ENCODE data around the gene ZNF552. TPM values are rescaled to one million over a fixed set of nuclear protein-coding genes. Genes with fewer than 3 reads are reported as not detected.
"Not testable (repeated sequence)": the region's sequence is repeated elsewhere in the genome, so short reads cannot be mapped to it uniquely, and the experiment has no call there.

Gene ZNF552
- total RNA-seq: 1 to 10 TPM; 4.8 to 6.1 TPM

DNA sequence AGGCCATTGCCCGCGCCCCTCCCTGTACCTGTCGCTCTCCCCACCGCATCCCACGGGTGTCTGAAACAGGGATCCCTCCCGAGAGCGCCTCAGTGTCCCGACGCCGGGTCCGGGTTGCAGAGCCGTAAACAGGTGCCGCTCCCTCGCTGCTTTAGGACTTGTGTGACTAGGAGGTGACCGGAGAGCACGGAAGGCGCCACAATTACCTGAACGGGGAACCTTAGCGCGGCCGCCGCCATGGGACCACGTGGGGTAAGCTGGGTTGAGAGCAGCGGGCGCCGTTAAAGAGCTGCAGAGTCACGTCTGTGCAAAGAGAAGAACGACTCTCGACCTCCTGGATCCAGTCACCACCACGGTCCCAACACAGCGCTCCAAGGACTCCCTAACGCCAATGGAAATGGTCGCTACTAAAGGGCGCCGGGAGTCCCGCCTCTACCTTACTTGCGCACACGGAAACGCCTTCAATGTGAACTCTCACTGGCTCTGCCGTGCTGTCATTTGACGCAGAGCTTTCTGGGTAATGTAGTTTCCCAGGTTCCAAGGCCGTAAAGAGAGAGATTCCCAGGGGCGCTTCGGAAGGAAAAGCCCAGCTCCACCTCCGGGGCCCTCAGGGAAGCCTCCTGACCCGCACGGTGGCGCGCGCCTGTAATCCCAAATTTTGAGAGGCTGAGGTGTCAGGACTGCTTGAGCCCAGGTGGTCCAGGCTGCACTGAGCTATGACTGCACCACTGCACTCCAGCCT is at the start of gene ZNF552:
ZNF552 (minus strand) TSS at position 409 of the 742 bp plus-strand sequence; CDS start at position 239, 170 bp downstream.
- Mint-ChIP-seq H3K27ac (peak within 1 kb of the TSS; percentile 84), H3K4me1 (ENCODE audit: low read depth) (peaks cover 34% of the 10 kb centered on the region), H3K4me3 (peak within 1 kb of the TSS; percentile 91), H3K36me3 (peaks cover 15% of the 10 kb centered on the region), H3K9me3 (no peaks in the 10 kb centered on the region), H3K27me3 (no peaks in the 10 kb centered on the region)
- ChIA-PET CTCF (interaction anchor here (0.6 kb wide), 1 partner anchor 87 kb away, joined by 3 read pairs; the partner anchor contains the start of gene ZNF671), POLR2A (interaction anchor here (1.0 to 1.2 kb wide), 2 partner anchors 46 to 133 kb away, joined by 6 to 7 read pairs; partner anchors contain the start of genes ZNF551 and ZNF586)
- intact Hi-C loops (cut with micrococcal nuclease): loop anchor here (2.0 to 5.0 kb wide), 4 partner anchors 33 to 532 kb away; partner anchors contain the start of genes ZNF460, ZNF586, ZNF587 and ZNF776
- peak; percentile 85 for DNase-seq

- POLR2A ChIA-PET; H3K4me3 Mint-ChIP-seq; H3K4me1 Mint-ChIP-seq (ENCODE audit: low read depth); DNase-seq; H3K27ac Mint-ChIP-seq; H3K27me3 Mint-ChIP-seq; intact Hi-C loops (cut with micrococcal nuclease): not testable (repeated sequence)
- peaks cover 92% of the 10 kb centered on the region for H3K36me3 Mint-ChIP-seq
- CTCF ChIA-PET: interaction anchor here (0.6 kb wide), 1 partner anchor 82 kb away, joined by 3 read pairs; no protein-coding TSS in a partner anchor
- peaks cover 62% of the 10 kb centered on the region for H3K9me3 Mint-ChIP-seq
Observed at GRCh38 chr19:57862351-57862750, 47.6 kb upstream of the ZNF552 start.

- H3K27me3 Mint-ChIP-seq; intact Hi-C loops (cut with micrococcal nuclease); DNase-seq; POLR2A ChIA-PET; H3K27ac Mint-ChIP-seq; H3K4me3 Mint-ChIP-seq; CTCF ChIA-PET: not testable (repeated sequence)
- peaks cover 76% of the 10 kb centered on the region for H3K36me3 Mint-ChIP-seq
- peaks cover 19% of the 10 kb centered on the region for H3K4me1 Mint-ChIP-seq (ENCODE audit: low read depth)
- H3K9me3 Mint-ChIP-seq: peaks cover 28% of the 10 kb centered on the region
Observed at GRCh38 chr19:57854117-57854516, 39.4 kb upstream of the ZNF552 start.

- Mint-ChIP-seq H3K36me3 (peaks cover 62% of the 10 kb centered on the region), H3K4me1 (ENCODE audit: low read depth) (peaks cover 19% of the 10 kb centered on the region), H3K9me3 (peaks cover 23% of the 10 kb centered on the region)
- H3K4me3 Mint-ChIP-seq; H3K27me3 Mint-ChIP-seq; H3K27ac Mint-ChIP-seq; intact Hi-C loops (cut with micrococcal nuclease); DNase-seq; POLR2A ChIA-PET: not testable (repeated sequence)
- CTCF ChIA-PET: interaction anchor here (1.4 kb wide), 1 partner anchor 33 kb away, joined by 6 read pairs; no protein-coding TSS in a partner anchor
Observed at GRCh38 chr19:57851812-57852603, 37.3 kb upstream of the ZNF552 start.

DNA sequence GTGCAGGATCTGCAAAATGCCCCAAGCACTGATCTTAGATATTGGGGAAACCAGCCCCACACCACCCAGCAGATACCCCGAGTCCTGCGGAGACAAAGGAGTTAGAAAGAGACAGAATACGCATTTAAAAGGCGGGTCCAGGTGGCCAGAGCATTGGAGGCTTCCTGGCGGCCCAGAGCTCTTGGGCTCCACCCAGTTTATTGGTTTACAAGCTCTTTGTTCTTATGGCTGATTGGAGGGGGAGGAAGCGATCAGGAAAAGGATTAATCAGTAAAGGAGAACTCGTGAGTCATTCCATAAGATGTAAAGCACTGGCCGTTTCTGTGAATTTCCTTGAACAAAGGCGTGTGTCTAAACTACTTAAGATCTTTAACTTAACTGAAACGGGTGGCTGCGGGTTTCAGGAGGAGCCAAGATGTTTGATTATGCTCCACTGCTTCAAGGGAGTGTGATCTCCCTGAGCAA is 35.9 kb upstream of the ZNF552 start:
- H3K4me1 Mint-ChIP-seq (ENCODE audit: low read depth): peaks cover 19% of the 10 kb centered on the region
- ChIA-PET POLR2A (interaction anchor here (1.5 to 1.6 kb wide), 2 partner anchors 31 to 123 kb away, joined by 3 to 5 read pairs; no protein-coding TSS in a partner anchor), CTCF (interaction anchor here (0.6 kb wide), 1 partner anchor 21 kb away, joined by 3 read pairs; the partner anchor contains the start of gene ZNF587B)
- H3K27me3 Mint-ChIP-seq: no peaks in the 10 kb centered on the region
- H3K36me3 Mint-ChIP-seq: peaks cover 51% of the 10 kb centered on the region
- intact Hi-C loops (cut with micrococcal nuclease): no loop called here
- peak; percentile 51 for DNase-seq
- peak overlapping the region; percentile 89 for H3K4me3 Mint-ChIP-seq
- H3K9me3 Mint-ChIP-seq: peaks cover 14% of the 10 kb centered on the region
- H3K27ac Mint-ChIP-seq: peak overlapping the region; percentile 90

GRCh38 chr19:57849666-57850473 is 35.2 kb upstream of the ZNF552 start, which contains the start of gene ZNF587:
ZNF587 (plus strand) TSS chr19:57849859; CDS start chr19:57850039, 180 bp downstream.
- Mint-ChIP-seq H3K27ac (peak within 1 kb of the TSS; percentile 90), H3K4me1 (ENCODE audit: low read depth) (peaks cover 19% of the 10 kb centered on the region), H3K4me3 (peak within 1 kb of the TSS; percentile 89), H3K9me3 (peaks cover 10% of the 10 kb centered on the region), H3K36me3 (peaks cover 51% of the 10 kb centered on the region)
- CTCF ChIA-PET: interaction anchor here (0.6 kb wide), 1 partner anchor 20 kb away, joined by 3 read pairs; the partner anchor contains the start of gene ZNF587B
- H3K27me3 Mint-ChIP-seq: not testable (repeated sequence)
- POLR2A ChIA-PET: interaction anchor here (0.6 to 1.6 kb wide), 4 partner anchors 30 to 154 kb away, joined by 3 to 5 read pairs (median 4); no protein-coding TSS in a partner anchor
- intact Hi-C loops (cut with micrococcal nuclease): loop anchor here (5.0 kb wide), 1 partner anchor 38 kb away; the partner anchor contains the start of gene ZNF552
- peak; percentile 85 for DNase-seq

DNA sequence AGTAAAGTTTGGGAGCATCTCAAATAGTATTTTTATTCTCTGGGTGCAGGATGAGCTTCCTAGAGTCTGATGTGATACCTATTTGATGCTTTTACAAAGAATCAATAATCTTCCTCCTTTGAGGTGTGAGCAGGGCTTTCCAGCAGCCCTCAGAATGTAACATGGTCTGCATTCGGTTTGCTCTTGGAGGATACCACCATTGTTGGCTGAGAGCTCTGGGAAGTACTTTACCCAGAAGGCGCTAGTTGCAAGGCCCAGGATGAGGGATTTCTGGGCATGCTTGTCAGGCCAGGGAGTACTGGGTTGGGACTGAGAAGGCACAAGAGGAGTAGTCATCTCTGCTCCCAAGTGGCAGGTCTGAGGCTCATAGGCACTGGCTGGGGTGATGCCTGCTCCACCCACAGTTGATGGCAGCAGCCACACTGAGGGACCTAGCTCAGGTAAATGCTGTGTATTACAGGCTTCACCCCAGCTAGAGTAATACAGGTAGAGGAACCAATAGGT is 34.5 kb upstream of the ZNF552 start:
- Mint-ChIP-seq H3K4me3 (peak overlapping the region; percentile 89), H3K9me3 (peaks cover 10% of the 10 kb centered on the region), H3K4me1 (ENCODE audit: low read depth) (peaks cover 19% of the 10 kb centered on the region), H3K36me3 (peaks cover 51% of the 10 kb centered on the region), H3K27ac (peak overlapping the region; percentile 90)
- DNase-seq, H3K27me3 Mint-ChIP-seq, CTCF ChIA-PET: not testable (repeated sequence)
- POLR2A ChIA-PET: interaction anchor here (0.6 to 1.5 kb wide), 3 partner anchors 30 to 155 kb away, joined by 3 to 4 read pairs (median 3); no protein-coding TSS in a partner anchor
- intact Hi-C loops (cut with micrococcal nuclease): loop anchor here (5.0 kb wide), 1 partner anchor 37 kb away; the partner anchor contains the start of gene ZNF552

GRCh38 chr19:57847164-57847563 is 32.5 kb upstream of the ZNF552 start:
- H3K27ac Mint-ChIP-seq, H3K27me3 Mint-ChIP-seq, H3K4me3 Mint-ChIP-seq, H3K9me3 Mint-ChIP-seq, POLR2A ChIA-PET, CTCF ChIA-PET, DNase-seq: not testable (repeated sequence)
- Mint-ChIP-seq H3K4me1 (ENCODE audit: low read depth) (peaks cover 19% of the 10 kb centered on the region), H3K36me3 (peaks cover 45% of the 10 kb centered on the region)
- intact Hi-C loops (cut with micrococcal nuclease): loop anchor here (5.0 kb wide), 1 partner anchor 35 kb away; the partner anchor contains the start of gene ZNF552

- Mint-ChIP-seq H3K27me3 (no peaks in the 10 kb centered on the region), H3K36me3 (peaks cover 50% of the 10 kb centered on the region), H3K4me3 (no peak overlapping the region), H3K4me1 (ENCODE audit: low read depth) (peaks cover 11% of the 10 kb centered on the region), H3K27ac (no peak overlapping the region), H3K9me3 (no peaks in the 10 kb centered on the region)
- ChIA-PET CTCF (no interaction called here), POLR2A (no interaction called here)
- intact Hi-C loops (cut with micrococcal nuclease): no loop called here
- no peak for DNase-seq
Observed at GRCh38 chr19:57841122-57841763, 26.5 kb upstream of the ZNF552 start.

- H3K4me1 Mint-ChIP-seq (ENCODE audit: low read depth): peaks cover 11% of the 10 kb centered on the region
- POLR2A ChIA-PET; intact Hi-C loops (cut with micrococcal nuclease); H3K4me3 Mint-ChIP-seq; H3K9me3 Mint-ChIP-seq; CTCF ChIA-PET; H3K27me3 Mint-ChIP-seq; DNase-seq: not testable (repeated sequence)
- H3K36me3 Mint-ChIP-seq: peaks cover 37% of the 10 kb centered on the region
- peak overlapping the region; percentile 26 for H3K27ac Mint-ChIP-seq
Observed at GRCh38 chr19:57838622-57839191, 24.0 kb upstream of the ZNF552 start.

Data from activated CD4-positive, alpha-beta memory T cell treated with anti-CD3 and anti-CD28 coated beads for 36 hours (primary cell).